GM12875 (cell line): ENCODE measurements around the gene OR2T8.

Source experiments
- H3K4me3 ChIP-seq: one replicate; pipeline ENCODE4 v1.5.1; 2011; ENCODE audit warnings: low read depth, low read length, control low read depth
- CTCF ChIP-seq: IDR thresholded peaks from 2 replicates; pipeline ENCODE4 v1.5.1; 2011; ENCODE audit warnings: low read depth, mild to moderate bottlenecking, control low read depth, inconsistent platforms, low read length, moderate library complexity, borderline replicate concordance; ENCODE audit not compliant: insufficient read depth

The OR2T8 gene

DNA sequence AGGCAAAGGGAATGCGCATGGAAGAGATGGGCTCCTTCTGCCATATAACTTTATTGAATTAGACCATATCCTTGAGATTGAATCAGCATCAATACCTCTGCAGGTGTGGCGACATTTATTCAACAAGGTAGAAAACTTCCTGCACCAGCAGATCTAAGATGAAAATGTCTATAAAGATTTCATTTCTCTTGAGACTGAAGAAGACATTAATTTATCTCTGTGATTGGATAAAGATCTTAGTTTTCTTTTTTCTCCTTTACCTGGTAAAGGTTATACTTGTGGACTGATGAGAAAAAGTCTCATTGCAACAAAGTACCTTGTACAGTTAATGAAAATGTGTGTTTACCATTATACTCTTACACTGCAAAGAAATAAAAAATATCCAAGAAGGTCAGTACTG lies at the start of gene OR2T8:
Gene OR2T8, plus strand, starts transcription at position 301 of the 400 bp plus-strand sequence. CDS start 766 bp downstream, outside the sequence.
- no peak within 1 kb of the TSS for H3K4me3 ChIP-seq
- no peak for TF ChIP-seq CTCF

DNA sequence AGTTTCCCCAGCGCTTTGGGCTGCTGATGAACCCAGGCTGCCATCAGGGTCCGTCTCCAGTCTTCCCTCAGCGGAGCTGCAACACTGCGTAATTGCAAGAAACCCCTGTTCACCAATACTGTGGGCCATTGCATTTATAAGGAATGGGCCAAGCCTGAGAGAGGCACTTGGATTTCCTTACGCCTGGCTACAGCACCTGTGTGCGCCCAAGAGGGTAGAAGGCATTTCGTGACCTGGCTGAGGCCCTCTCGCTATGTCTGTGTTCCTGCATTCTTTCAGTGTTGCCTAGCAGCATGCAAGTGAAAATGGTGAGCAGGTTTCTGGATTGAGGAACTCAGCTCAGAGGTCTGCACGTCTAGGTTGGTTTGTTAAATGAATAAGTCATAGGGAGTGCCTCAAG lies 36.7 kb upstream of the OR2T8 start:
- no peak overlapping the region for H3K4me3 ChIP-seq
- no peak for TF ChIP-seq CTCF

DNA sequence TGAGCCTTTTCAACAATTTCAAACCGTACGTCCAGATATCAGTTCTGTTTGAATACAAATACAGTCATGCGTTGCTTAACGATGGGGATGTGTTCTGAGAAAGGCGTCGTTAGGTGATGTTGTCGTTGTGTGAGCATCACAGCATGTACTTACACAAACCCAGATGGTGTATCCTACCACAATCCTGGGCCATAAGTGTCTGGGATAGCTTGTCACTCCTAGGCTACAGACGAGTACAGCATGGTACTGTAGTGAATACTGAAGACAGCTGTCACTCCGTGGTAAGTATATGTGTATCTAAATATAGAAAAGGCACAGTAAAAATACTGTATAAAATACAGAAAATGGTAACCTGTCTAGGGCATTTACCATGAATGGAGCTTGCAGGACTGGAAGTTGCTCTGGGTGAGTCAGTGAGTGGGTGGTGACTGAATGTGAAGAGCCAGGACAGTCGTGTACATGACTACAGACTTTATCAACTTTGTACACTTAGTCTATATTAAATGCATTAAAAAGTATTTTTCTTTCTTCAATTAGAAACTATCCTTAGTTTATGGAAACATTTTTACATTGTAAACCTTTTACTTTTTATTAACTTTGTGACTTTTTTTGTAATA lies 35.1 kb upstream of the OR2T8 start:
- no peak overlapping the region for H3K4me3 ChIP-seq
- TF ChIP-seq CTCF = no peak

DNA sequence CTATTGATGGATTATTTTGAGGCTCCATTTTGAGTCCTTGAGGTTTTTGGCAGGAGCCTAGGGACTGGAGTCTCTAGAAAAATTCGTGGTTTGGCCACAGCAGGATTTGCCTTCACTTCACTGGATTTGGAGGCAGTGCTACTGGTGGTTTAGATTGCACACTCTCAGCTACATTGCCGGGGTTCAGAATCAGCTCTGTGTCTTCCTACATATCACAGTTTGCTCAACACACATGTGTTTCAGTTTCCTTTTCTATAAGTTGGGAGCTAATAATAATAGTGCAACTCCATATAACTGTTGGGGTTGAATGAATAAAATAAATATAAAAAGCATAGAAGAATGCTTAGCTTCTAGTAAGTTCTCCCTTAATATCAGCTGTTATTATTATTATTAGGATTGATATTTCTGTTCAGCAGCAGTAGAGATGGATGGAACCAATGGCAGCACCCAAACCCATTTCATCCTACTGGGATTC lies 24.9 kb upstream of the OR2T8 start, which contains the start of gene OR2W3:
Gene OR2W3, plus strand, starts transcription at position 425 of the 475 bp plus-strand sequence. Its CDS starts 0 bp downstream, at position 425.
- TF ChIP-seq CTCF = no peak
- H3K4me3 ChIP-seq = no peak within 1 kb of the TSS

DNA sequence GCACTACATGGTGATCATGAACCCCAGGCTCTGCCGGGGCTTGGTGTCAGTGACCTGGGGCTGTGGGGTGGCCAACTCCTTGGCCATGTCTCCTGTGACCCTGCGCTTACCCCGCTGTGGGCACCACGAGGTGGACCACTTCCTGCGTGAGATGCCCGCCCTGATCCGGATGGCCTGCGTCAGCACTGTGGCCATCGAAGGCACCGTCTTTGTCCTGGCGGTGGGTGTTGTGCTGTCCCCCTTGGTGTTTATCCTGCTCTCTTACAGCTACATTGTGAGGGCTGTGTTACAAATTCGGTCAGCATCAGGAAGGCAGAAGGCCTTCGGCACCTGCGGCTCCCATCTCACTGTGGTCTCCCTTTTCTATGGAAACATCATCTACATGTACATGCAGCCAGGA lies 24.1 kb upstream of the OR2T8 start:
- no peak for TF ChIP-seq CTCF
- H3K4me3 ChIP-seq = no peak overlapping the region

DNA sequence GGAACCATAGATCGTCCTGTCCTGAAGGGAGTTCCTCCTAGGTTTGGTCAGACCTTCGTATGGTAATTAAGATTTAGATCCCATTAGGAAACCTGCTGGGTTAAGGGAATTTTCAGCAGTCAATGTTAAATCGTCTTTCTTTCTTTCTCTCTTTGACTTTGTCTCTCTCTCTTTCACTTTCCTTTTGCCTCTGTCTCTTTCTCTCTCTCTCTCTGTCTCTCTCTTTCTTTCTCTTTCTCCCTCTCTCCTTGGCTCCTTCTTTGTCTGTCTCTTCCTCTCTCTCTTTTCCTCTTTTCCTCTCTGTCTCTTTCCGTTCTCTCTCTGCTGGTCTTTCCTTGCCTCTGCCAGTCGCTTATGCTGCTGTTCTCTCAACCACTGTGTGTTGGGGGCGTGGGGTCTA lies 15.9 kb upstream of the OR2T8 start:
- TF ChIP-seq CTCF = no peak
- H3K4me3 ChIP-seq = no peak overlapping the region

DNA sequence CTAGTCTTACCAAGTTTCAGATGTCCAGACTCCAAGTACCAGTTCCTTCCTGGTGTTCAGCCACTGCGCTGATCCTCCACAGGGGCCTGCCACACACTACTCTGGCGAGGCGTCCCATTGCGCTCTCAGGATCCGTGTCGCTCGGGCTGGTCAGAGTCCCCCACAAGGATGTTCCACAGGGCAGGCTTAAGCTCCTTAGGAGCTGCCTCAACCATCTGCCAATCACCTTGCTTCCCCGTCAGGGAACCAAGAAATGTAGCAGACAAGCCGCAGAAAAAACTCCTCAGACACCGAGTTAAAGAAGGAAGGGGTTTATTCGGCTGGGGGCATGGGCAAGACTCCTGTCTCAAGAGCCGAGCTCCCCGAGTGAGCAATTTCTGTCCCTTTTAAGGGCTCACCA lies 14.9 kb upstream of the OR2T8 start:
- no peak overlapping the region for H3K4me3 ChIP-seq
- TF ChIP-seq CTCF = no peak
